GM13977 (cell line): ENCODE results near the gene LRRC52.

Experiments
- DNase-seq: peaks from one replicate; pipeline ENCODE4 v3.0.0; 2012; ENCODE audit warnings: low spot score
- in situ Hi-C: fragments of 300-500 bp; cut with MboI; formaldehyde crosslinking; loops from one replicate; pipeline ENCODE4 v1.12.0; 2022; ENCODE audit warnings: low sequenced_read_pairs, low pct_unique_long_range_greater_than_20kb, mixed read lengths, inconsistent platforms; ENCODE audit not compliant: unreplicated experiment
- TF ChIP-seq, protein P1 (sequence below): IDR thresholded peaks from 2 replicates; pipeline ENCODE4 v1.5.1; 2012; ENCODE audit warnings: mild to moderate bottlenecking, control low read depth; ENCODE audit not compliant: insufficient read depth; ENCODE audit errors: extremely low read depth, missing control alignments

The LRRC52 gene

DNA sequence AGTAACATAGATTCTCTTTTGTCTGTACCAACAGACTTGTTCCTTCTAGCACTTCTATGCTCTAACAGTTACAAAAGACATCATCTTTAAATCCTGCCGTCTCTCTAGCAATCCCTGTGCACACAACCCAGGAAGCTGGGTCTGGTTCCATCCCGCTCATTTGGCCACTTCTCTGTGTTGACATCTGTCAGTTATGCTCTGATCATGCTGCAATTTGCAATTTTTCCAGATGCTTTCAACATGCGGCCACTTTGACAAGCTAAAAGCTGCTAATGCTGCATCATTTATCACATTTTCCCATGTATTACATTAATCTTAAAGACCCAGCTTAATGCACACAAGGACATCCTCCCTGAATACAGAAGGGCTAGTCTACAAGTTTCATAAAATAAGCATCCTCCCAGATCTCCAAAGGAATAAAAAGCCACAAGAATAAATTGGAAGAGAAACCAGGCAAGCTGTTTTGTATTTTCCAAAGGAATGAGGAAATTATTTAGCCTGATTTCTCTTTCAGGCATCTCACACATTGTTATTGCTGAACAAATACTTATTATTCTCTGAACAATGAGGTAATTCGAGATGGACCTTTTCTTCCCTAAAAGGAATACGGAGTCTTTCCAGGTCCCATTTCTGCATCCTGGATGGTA is 19.0 kb upstream of the LRRC52 start:
- TF ChIP-seq, protein P1, sequence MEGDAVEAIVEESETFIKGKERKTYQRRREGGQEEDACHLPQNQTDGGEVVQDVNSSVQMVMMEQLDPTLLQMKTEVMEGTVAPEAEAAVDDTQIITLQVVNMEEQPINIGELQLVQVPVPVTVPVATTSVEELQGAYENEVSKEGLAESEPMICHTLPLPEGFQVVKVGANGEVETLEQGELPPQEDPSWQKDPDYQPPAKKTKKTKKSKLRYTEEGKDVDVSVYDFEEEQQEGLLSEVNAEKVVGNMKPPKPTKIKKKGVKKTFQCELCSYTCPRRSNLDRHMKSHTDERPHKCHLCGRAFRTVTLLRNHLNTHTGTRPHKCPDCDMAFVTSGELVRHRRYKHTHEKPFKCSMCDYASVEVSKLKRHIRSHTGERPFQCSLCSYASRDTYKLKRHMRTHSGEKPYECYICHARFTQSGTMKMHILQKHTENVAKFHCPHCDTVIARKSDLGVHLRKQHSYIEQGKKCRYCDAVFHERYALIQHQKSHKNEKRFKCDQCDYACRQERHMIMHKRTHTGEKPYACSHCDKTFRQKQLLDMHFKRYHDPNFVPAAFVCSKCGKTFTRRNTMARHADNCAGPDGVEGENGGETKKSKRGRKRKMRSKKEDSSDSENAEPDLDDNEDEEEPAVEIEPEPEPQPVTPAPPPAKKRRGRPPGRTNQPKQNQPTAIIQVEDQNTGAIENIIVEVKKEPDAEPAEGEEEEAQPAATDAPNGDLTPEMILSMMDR = no peak
- no peak for DNase-seq
- in situ Hi-C loops = no loop called here

DNA sequence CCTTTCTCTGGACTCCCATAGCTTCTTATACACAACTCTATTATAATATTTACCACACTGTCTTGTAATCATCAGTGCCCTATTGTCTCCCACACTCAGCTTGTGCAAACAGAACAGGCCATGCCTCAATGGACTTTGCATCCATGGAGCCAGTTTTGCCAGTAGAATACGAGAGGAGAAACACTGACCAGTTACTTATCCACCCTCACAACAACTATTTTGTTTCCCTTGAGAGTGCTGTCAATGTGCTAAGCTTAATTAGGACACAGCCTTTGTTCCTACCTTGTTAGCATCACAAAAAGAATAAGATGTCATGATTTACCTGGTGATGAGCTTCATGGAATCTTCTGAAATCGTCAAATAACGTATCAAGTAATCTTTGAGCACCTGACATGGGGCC is 18.1 kb upstream of the LRRC52 start:
- in situ Hi-C loops = no loop called here
- DNase-seq = no peak
- TF ChIP-seq, protein P1 = no peak

GRCh38 chr1:165527251-165528007 is 16.4 kb upstream of the LRRC52 start:
- DNase-seq = no peak
- in situ Hi-C loops = no loop called here
- TF ChIP-seq, protein P1 = no peak

DNA sequence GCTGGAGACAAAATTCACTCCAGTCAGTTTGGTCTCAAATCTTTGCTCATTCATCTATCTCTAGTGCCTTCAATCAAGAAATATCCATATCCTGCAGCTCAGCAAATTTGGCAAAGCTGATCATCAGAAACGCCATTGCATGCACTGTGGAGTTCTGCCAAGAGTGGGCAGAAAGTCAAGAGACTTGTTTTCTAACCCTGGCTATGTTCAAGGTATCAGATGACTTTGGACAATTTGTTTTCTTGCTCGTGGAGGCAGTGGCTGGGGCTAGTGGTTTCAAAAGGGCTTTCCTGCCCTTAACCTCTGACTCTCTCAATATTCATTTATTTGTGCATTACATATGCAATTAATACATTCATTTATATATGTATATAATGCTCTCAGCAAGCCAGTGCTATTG is 12.8 kb upstream of the LRRC52 start:
- TF ChIP-seq, protein P1 = no peak
- DNase-seq = no peak
- in situ Hi-C loops = no loop called here

- no peak for DNase-seq
- in situ Hi-C loops = no loop called here
- TF ChIP-seq, protein P1 = no peak
Observed at GRCh38 chr1:165532053-165532452, 11.7 kb upstream of the LRRC52 start.

GRCh38 chr1:165533254-165533653 is 10.5 kb upstream of the LRRC52 start:
- in situ Hi-C loops = no loop called here
- no peak for DNase-seq
- TF ChIP-seq, protein P1 = no peak
